HCT116 (cell line): ENCODE measurements around the gene PIK3CB.

Experiments
- CEBPB ChIP-seq: IDR thresholded peaks from 2 replicates; pipeline ENCODE4 v1.6.1; 2012; ENCODE audit warnings: low read depth
- EGR1 ChIP-seq: IDR thresholded peaks from 2 replicates; pipeline ENCODE4 v1.6.1; 2012; ENCODE audit warnings: low read depth
- EZH2 ChIP-seq: fragments of 200-600 bp; sonication (generic); IDR thresholded peaks from 2 replicates; pipeline ENCODE4 v1.6.1; 2017; ENCODE audit warnings: antibody characterized with exemption, mixed run types
- EZH2phosphoT487 ChIP-seq: fragments of 200-600 bp; IDR thresholded peaks from 2 replicates; pipeline ENCODE4 v1.6.1; 2018; ENCODE audit warnings: antibody characterized with exemption, borderline replicate concordance
- JUND ChIP-seq: IDR thresholded peaks from 2 replicates; pipeline ENCODE4 v1.6.1; 2012
- POLR2A ChIP-seq: IDR thresholded peaks from 2 replicates; pipeline ENCODE4 v1.7.0; 2011; ENCODE audit warnings: borderline replicate concordance; ENCODE audit not compliant: insufficient read depth, insufficient read length; ENCODE audit errors: extremely low read depth
- RAD21 ChIP-seq: IDR thresholded peaks from 2 replicates; pipeline ENCODE4 v1.6.1; 2012; ENCODE audit warnings: low read depth, mild to moderate bottlenecking
- SRF ChIP-seq: IDR thresholded peaks from 2 replicates; pipeline ENCODE4 v1.6.1; 2012; ENCODE audit warnings: low read depth
- YY1 ChIP-seq: IDR thresholded peaks from 2 replicates; pipeline ENCODE4 v1.6.1; 2011; ENCODE audit warnings: low read length, low read depth, moderate library complexity, mild to moderate bottlenecking; ENCODE audit not compliant: insufficient replicate concordance; ENCODE audit errors: extremely low read depth
- ZNF274 ChIP-seq: fragments of 200-500 bp; sonication (Bioruptor generic); IDR thresholded peaks from 2 replicates; pipeline ENCODE4 v1.6.1; 2014; ENCODE audit warnings: mild to moderate bottlenecking, low read depth, low read length, inconsistent platforms
- TF ChIP-seq, protein P1 (sequence below), 3 experiments: fragments of 200-600 bp in 1 of 3; sonication (generic) in 1 of 3; IDR thresholded peaks in 2 of 3; conservative IDR thresholded peaks in 1 of 3; 2 replicates each; pipeline ENCODE4 v1.5.1; 2012 to 2017; ENCODE audit warnings: low read depth in 2 of 3, low read length in 2 of 3, antibody characterized with exemption in 1 of 3, borderline replicate concordance in 1 of 3, control low read depth in 1 of 3, mild to moderate bottlenecking in 1 of 3, mixed read lengths in 1 of 3, mixed run types in 1 of 3, moderate library complexity in 1 of 3; ENCODE audit not compliant: insufficient read depth in 1 of 3

DNA sequence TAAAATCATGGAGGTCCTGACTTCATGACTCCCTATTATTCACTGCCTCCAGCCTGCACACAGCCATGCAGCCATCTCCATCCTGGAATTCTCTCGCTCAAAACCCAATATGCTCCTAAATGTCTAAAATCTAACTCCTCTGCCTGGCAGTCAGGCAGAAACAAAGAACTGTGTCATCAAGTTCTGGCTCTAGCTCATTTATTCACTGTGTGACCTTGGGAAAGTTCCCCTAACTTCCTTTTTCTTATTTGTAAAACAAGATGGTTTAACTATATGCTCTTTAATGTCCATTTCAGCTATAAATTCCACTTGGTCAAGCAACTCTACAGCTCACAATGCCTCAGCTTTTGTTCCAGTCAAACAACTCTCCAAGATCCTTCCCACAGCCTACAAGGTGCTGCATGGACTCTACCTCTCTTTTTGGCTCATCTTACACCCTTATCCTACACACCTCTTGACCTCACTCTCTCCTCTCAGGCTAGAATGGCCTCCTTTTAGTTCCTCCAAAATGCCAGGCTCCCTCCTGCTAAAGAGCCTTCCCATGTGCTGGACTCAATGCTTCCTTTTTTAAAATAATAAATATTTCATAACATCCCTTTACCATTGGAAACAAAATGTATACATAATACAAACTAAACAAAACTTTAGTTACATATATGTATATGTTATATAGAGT lies 16.4 kb downstream of the PIK3CB start:
- TF ChIP-seq POLR2A, result no peak
- TF ChIP-seq, protein P1, sequence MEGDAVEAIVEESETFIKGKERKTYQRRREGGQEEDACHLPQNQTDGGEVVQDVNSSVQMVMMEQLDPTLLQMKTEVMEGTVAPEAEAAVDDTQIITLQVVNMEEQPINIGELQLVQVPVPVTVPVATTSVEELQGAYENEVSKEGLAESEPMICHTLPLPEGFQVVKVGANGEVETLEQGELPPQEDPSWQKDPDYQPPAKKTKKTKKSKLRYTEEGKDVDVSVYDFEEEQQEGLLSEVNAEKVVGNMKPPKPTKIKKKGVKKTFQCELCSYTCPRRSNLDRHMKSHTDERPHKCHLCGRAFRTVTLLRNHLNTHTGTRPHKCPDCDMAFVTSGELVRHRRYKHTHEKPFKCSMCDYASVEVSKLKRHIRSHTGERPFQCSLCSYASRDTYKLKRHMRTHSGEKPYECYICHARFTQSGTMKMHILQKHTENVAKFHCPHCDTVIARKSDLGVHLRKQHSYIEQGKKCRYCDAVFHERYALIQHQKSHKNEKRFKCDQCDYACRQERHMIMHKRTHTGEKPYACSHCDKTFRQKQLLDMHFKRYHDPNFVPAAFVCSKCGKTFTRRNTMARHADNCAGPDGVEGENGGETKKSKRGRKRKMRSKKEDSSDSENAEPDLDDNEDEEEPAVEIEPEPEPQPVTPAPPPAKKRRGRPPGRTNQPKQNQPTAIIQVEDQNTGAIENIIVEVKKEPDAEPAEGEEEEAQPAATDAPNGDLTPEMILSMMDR (IDR thresholded peaks at IDR 0.05 in 2 of 3, conservative IDR thresholded peaks at IDR 0.05 in 1 of 3; ENCODE audit: borderline replicate concordance in 1 of 3, insufficient read depth in 1 of 3, low read depth in 2 of 3, low read length in 2 of 3), result no peak
- TF ChIP-seq JUND, result no peak
- no peak for TF ChIP-seq EZH2phosphoT487
- no peak for TF ChIP-seq EGR1
- TF ChIP-seq EZH2, result no peak
- no peak for TF ChIP-seq YY1
- TF ChIP-seq SRF, result no peak
- no peak for TF ChIP-seq RAD21
- TF ChIP-seq ZNF274, result no peak
- TF ChIP-seq CEBPB, result no peak
